Trophoblast cell (in vitro differentiated cells and primary cell): ENCODE measurements around the gene RGS16.

ENCODE experiments used
- DNase-seq, 2 donors: peaks; one replicate each; pipeline ENCODE4 v3.0.0-alpha.2; 2016
- H2AFZ ChIP-seq: 2 replicates; pipeline ENCODE4 v1.6.1; 2013; ENCODE audit warnings: low read length, moderate library complexity, mild to moderate bottlenecking; ENCODE audit not compliant: insufficient read depth, poor library complexity
- H2AK5ac ChIP-seq: 2 replicates; pipeline ENCODE4 v1.6.1; 2013; ENCODE audit warnings: mild to moderate bottlenecking, low read length
- H2BK120ac ChIP-seq: 2 replicates; pipeline ENCODE4 v1.6.1; 2013; ENCODE audit warnings: low read length, mild to moderate bottlenecking, moderate library complexity; ENCODE audit not compliant: insufficient read depth, poor library complexity
- H2BK12ac ChIP-seq: 2 replicates; pipeline ENCODE4 v1.6.1; 2013; ENCODE audit warnings: mild to moderate bottlenecking, low read length, moderate library complexity
- H2BK5ac ChIP-seq: 2 replicates; pipeline ENCODE4 v1.6.1; 2013; ENCODE audit warnings: low read length, low read depth, moderate library complexity, mild to moderate bottlenecking; ENCODE audit not compliant: poor library complexity
- H3K14ac ChIP-seq: 2 replicates; pipeline ENCODE4 v1.6.1; 2013; ENCODE audit warnings: mild to moderate bottlenecking, low read length
- H3K18ac ChIP-seq: 2 replicates; pipeline ENCODE4 v1.6.1; 2013; ENCODE audit warnings: mild to moderate bottlenecking, low read length
- H3K23ac ChIP-seq: 2 replicates; pipeline ENCODE4 v1.6.1; 2013; ENCODE audit warnings: low read length
- H3K27ac ChIP-seq: 2 replicates; pipeline ENCODE4 v1.5.1; 2013; ENCODE audit warnings: low read depth, mild to moderate bottlenecking, inconsistent platforms, low read length, moderate library complexity
- H3K27me3 ChIP-seq: 2 replicates; pipeline ENCODE4 v1.6.1; 2013; ENCODE audit warnings: inconsistent platforms, mild to moderate bottlenecking, low read length, moderate library complexity; ENCODE audit not compliant: insufficient read depth
- H3K36me3 ChIP-seq, 2 experiments: 1 replicate in 1 of 2; 2 replicates in 1 of 2; pipeline ENCODE4 v1.6.1; 2013; ENCODE audit warnings: low read length in 2 of 2, mild to moderate bottlenecking in 2 of 2, moderate library complexity in 1 of 2; ENCODE audit not compliant: insufficient read depth in 2 of 2, control insufficient read depth in 1 of 2
- H3K4ac ChIP-seq: 2 replicates; pipeline ENCODE4 v1.6.1; 2013; ENCODE audit warnings: low read depth, mild to moderate bottlenecking, low read length, moderate library complexity
- H3K4me1 ChIP-seq, 2 experiments: 1 replicate in 1 of 2; 2 replicates in 1 of 2; pipeline ENCODE4 v1.6.1; 2013; ENCODE audit warnings: low read length in 2 of 2, mild to moderate bottlenecking in 2 of 2, moderate library complexity in 1 of 2; ENCODE audit not compliant: insufficient read depth in 2 of 2, control insufficient read depth in 1 of 2
- H3K4me2 ChIP-seq: 2 replicates; pipeline ENCODE4 v1.6.1; 2013; ENCODE audit warnings: inconsistent platforms, mild to moderate bottlenecking, low read length, moderate library complexity
- H3K4me3 ChIP-seq: 2 replicates; pipeline ENCODE4 v1.5.1; 2013; ENCODE audit warnings: mild to moderate bottlenecking, low read depth, low read length, inconsistent platforms
- H3K79me1 ChIP-seq: one replicate; pipeline ENCODE4 v1.6.1; 2013; ENCODE audit warnings: low read length
- H3K79me2 ChIP-seq: 2 replicates; pipeline ENCODE4 v1.6.1; 2013; ENCODE audit warnings: low read length, mild to moderate bottlenecking; ENCODE audit not compliant: control insufficient read depth, insufficient read depth, poor library complexity
- H3K9ac ChIP-seq: 2 replicates; pipeline ENCODE4 v1.6.1; 2013; ENCODE audit warnings: mild to moderate bottlenecking, low read length
- H3K9me3 ChIP-seq: 2 replicates; pipeline ENCODE4 v1.6.1; 2013; ENCODE audit warnings: low read depth, mild to moderate bottlenecking, control low read depth, inconsistent platforms, low read length; ENCODE audit not compliant: insufficient read depth
- H4K12ac ChIP-seq: 2 replicates; pipeline ENCODE4 v1.6.1; 2013; ENCODE audit warnings: low read depth, mild to moderate bottlenecking, low read length, moderate library complexity
- H4K8ac ChIP-seq: 2 replicates; pipeline ENCODE4 v1.6.1; 2013; ENCODE audit warnings: low read depth, mild to moderate bottlenecking, low read length, moderate library complexity
- H4K91ac ChIP-seq: one replicate; pipeline ENCODE4 v1.6.1; 2013; ENCODE audit warnings: low read depth, mild to moderate bottlenecking, low read length, moderate library complexity
- WGBS: extraction: QIAGEN DNeasy Blood & Tissue Kit; methylation state at CpG from one replicate; pipeline ENCODE4 v1.1.7; 2013; ENCODE audit warnings: missing lambda C conversion rate; ENCODE audit not compliant: insufficient read length, insufficient coverage; ENCODE audit errors: extremely low coverage; 5-methylcytosine and 5-hydroxymethylcytosine counted together

Gene RGS16

DNA sequence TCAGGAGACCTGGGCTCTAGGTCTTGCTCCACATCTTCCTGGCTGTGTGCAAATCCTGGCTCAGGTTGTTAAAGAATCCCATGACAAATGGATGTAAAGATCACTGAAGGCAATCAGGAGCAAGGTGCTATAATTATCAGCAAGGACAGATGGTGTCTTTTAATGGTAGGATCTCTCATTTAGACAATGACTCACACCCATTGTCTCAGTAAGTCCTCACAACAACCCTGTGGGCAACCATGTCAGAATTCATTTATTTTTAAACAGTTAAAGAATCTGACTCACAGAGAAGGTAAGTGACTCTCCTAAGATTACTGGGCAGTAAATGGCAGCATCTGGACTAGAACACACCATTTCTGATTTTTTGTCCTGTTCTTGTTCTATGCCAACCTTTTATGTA is 47.9 kb downstream of the RGS16 start:
- Histone ChIP-seq H2AK5ac (no peak overlapping the region), H3K4me2 (no peak overlapping the region), H2BK120ac (no peak overlapping the region), H3K79me2 (no peaks in the 10 kb centered on the region), H3K27me3 (no peaks in the 10 kb centered on the region), H2BK12ac (no peak overlapping the region), H3K79me1 (no peaks in the 10 kb centered on the region), H3K4me1 (no peaks in the 10 kb centered on the region), H3K4ac (no peak overlapping the region), H3K14ac (no peak overlapping the region), H4K8ac (no peak overlapping the region), H3K27ac (no peak overlapping the region), H3K4me3 (no peak overlapping the region), H4K12ac (no peak overlapping the region), H3K9ac (no peak overlapping the region), H3K9me3 (peaks cover 2% of the 10 kb centered on the region), H2BK5ac (no peak overlapping the region), H2AFZ (no peak overlapping the region), H3K36me3 (no peaks in the 10 kb centered on the region), H3K18ac (no peak overlapping the region), H4K91ac (no peak overlapping the region), H3K23ac (no peak overlapping the region)
- no peak for DNase-seq

DNA sequence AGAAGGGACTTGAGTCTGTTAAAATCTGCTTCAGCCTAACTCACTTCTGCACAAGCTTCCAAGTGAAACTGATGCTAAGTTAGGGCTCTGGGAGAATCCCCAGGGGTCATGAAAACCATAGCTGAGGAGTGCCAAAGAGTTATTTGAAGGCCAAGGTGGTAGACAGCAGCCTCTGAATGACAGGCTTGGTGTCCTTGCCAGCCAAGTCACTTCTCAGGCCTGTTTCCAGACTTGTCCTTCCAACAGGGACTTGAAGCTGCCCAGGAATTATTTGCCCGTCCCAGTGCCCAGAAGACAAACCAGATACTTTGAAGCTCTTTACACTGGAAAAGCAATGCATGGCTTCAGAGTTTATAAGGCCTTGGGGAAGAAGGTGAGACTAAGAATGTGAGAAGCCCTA is 48.7 kb downstream of the RGS16 start:
- no peak overlapping the region for H4K12ac ChIP-seq
- H4K8ac ChIP-seq, result no peak overlapping the region
- H3K4me3 ChIP-seq, result no peak overlapping the region
- peaks cover 2% of the 10 kb centered on the region for H3K9me3 ChIP-seq
- H3K4me1 ChIP-seq, result no peaks in the 10 kb centered on the region
- H3K4me2 ChIP-seq, result no peak overlapping the region
- DNase-seq, result no peak
- no peak overlapping the region for H2AFZ ChIP-seq
- H3K27me3 ChIP-seq, result no peaks in the 10 kb centered on the region
- no peak overlapping the region for H4K91ac ChIP-seq
- no peak overlapping the region for H3K9ac ChIP-seq
- no peak overlapping the region for H2BK12ac ChIP-seq
- H2BK5ac ChIP-seq, result no peak overlapping the region
- H2AK5ac ChIP-seq, result no peak overlapping the region
- no peaks in the 10 kb centered on the region for H3K79me1 ChIP-seq
- H3K23ac ChIP-seq, result no peak overlapping the region
- H3K79me2 ChIP-seq, result no peaks in the 10 kb centered on the region
- no peak overlapping the region for H2BK120ac ChIP-seq
- no peak overlapping the region for H3K14ac ChIP-seq
- H3K18ac ChIP-seq, result no peak overlapping the region
- no peak overlapping the region for H3K4ac ChIP-seq
- WGBS, result no CpG with 5 or more reads among the region's 1 CpG
- H3K36me3 ChIP-seq, result no peaks in the 10 kb centered on the region
- no peak overlapping the region for H3K27ac ChIP-seq

DNA sequence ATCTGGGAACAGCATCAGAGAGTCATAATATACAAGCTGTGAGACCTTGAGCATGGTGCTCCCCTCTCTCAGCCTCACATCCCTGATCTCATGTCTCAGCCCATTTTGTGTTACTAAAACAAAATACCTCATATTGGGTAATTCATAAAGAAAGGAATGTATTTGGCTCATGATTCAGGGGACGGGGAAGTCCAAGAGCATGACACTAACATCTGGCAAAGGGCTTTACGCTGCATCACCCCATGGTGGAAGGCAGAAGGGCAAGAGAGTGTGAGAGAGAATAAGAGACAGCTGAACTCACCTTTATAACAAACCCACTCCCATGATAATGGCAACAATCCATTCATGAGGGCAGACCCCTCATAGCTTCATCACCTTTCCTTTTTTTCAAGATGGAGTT is 51.7 kb downstream of the RGS16 start:
- H3K4me3 ChIP-seq, result no peak overlapping the region
- no peaks in the 10 kb centered on the region for H3K4me1 ChIP-seq
- no CpG with 5 or more reads among the region's 2 CpGs for WGBS
- no peak for DNase-seq
- no peaks in the 10 kb centered on the region for H3K36me3 ChIP-seq
- no peak overlapping the region for H2AK5ac ChIP-seq
- no peaks in the 10 kb centered on the region for H3K79me1 ChIP-seq
- no peak overlapping the region for H3K4me2 ChIP-seq
- no peaks in the 10 kb centered on the region for H3K79me2 ChIP-seq
- H2BK120ac ChIP-seq, result no peak overlapping the region
- H3K18ac ChIP-seq, result no peak overlapping the region
- H3K27me3 ChIP-seq, result no peaks in the 10 kb centered on the region
- H3K4ac ChIP-seq, result no peak overlapping the region
- no peak overlapping the region for H4K8ac ChIP-seq
- H4K12ac ChIP-seq, result no peak overlapping the region
- H3K9me3 ChIP-seq, result peaks cover 2% of the 10 kb centered on the region
- no peak overlapping the region for H2BK12ac ChIP-seq
- no peak overlapping the region for H2BK5ac ChIP-seq
- H3K23ac ChIP-seq, result no peak overlapping the region
- no peak overlapping the region for H3K27ac ChIP-seq
- H4K91ac ChIP-seq, result no peak overlapping the region
- no peak overlapping the region for H3K9ac ChIP-seq
- H3K14ac ChIP-seq, result no peak overlapping the region
- H2AFZ ChIP-seq, result no peak overlapping the region

DNA sequence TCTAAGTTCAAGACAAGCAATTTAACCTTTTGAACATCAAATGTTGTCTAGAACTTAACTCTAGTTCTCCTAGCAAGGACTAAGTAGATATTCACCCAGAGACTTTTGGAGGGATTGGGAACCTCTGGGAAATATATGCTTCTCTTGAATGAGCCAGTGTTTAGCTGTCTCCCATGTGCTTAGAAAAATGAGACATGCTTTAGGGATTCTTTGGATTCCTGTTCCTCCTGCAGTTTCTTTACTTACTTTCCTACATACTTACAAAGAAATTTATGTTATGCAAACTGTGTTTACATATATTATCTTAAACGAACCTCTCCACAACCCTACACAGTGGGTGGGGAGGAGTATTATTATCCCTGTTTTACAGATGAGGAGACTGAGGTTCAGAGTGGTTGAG is 54.4 kb downstream of the RGS16 start:
- H3K79me2 ChIP-seq, result no peaks in the 10 kb centered on the region
- H3K4me1 ChIP-seq, result no peaks in the 10 kb centered on the region
- no CpG with 5 or more reads among the region's 1 CpG for WGBS
- H3K23ac ChIP-seq, result no peak overlapping the region
- H3K14ac ChIP-seq, result no peak overlapping the region
- H3K4me2 ChIP-seq, result no peak overlapping the region
- H3K4me3 ChIP-seq, result no peak overlapping the region
- no peaks in the 10 kb centered on the region for H3K36me3 ChIP-seq
- H3K27me3 ChIP-seq, result no peaks in the 10 kb centered on the region
- H4K12ac ChIP-seq, result no peak overlapping the region
- no peak overlapping the region for H3K4ac ChIP-seq
- DNase-seq, result peak in 1 of 2 donors; percentile 50
- no peak overlapping the region for H2AFZ ChIP-seq
- no peak overlapping the region for H2BK120ac ChIP-seq
- no peak overlapping the region for H3K9ac ChIP-seq
- no peak overlapping the region for H3K27ac ChIP-seq
- no peaks in the 10 kb centered on the region for H3K79me1 ChIP-seq
- peaks cover 2% of the 10 kb centered on the region for H3K9me3 ChIP-seq
- H4K91ac ChIP-seq, result no peak overlapping the region
- no peak overlapping the region for H2AK5ac ChIP-seq
- no peak overlapping the region for H4K8ac ChIP-seq
- H3K18ac ChIP-seq, result no peak overlapping the region
- H2BK12ac ChIP-seq, result no peak overlapping the region
- H2BK5ac ChIP-seq, result no peak overlapping the region

DNA sequence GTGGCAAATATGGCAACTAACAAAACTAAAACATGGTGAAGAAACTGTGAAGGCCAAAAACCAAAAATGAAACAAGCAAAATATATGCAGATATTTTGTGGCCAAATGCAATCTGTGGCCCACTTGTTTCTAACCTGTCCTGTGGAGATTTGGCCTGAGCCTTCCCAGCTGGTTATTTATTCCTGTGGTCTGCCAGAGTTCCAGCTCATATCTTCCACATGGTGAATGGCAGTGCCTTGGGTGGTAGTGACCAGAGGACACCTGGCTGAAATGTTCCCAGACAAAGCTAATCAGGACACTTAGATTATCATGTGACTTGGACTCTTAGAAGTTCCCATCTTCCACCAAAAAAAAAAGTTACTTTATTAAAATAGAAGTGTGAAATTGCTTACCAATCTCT is 54.8 kb downstream of the RGS16 start:
- H2BK5ac ChIP-seq, result no peak overlapping the region
- H3K4me2 ChIP-seq, result no peak overlapping the region
- H3K9me3 ChIP-seq, result no peaks in the 10 kb centered on the region
- H2BK12ac ChIP-seq, result no peak overlapping the region
- no peak overlapping the region for H4K12ac ChIP-seq
- H2AFZ ChIP-seq, result no peak overlapping the region
- no peaks in the 10 kb centered on the region for H3K79me1 ChIP-seq
- H3K14ac ChIP-seq, result no peak overlapping the region
- H3K18ac ChIP-seq, result no peak overlapping the region
- H4K8ac ChIP-seq, result no peak overlapping the region
- H3K36me3 ChIP-seq, result no peaks in the 10 kb centered on the region
- H2BK120ac ChIP-seq, result no peak overlapping the region
- H3K23ac ChIP-seq, result no peak overlapping the region
- no peaks in the 10 kb centered on the region for H3K27me3 ChIP-seq
- no peak overlapping the region for H4K91ac ChIP-seq
- no peak overlapping the region for H3K27ac ChIP-seq
- H3K79me2 ChIP-seq, result no peaks in the 10 kb centered on the region
- no peak overlapping the region for H3K9ac ChIP-seq
- H3K4me1 ChIP-seq, result no peaks in the 10 kb centered on the region
- DNase-seq, result no peak
- no peak overlapping the region for H2AK5ac ChIP-seq
- H3K4me3 ChIP-seq, result no peak overlapping the region
- H3K4ac ChIP-seq, result no peak overlapping the region
